Thymus (tissue), 11 donors: ENCODE results near the gene C11orf52. TPM values are rescaled to one million over a fixed set of nuclear protein-coding genes. Genes with fewer than 3 reads are reported as not detected.
"Not testable (repeated sequence)": the region's sequence is repeated elsewhere in the genome, so short reads cannot be mapped to it uniquely, and the experiment has no call there.

ENCODE experiments used
- DNase-seq, 9 donors: peaks; one replicate each; pipeline ENCODE4 v3.0.0-alpha.2; 2013; ENCODE audit warnings: low spot score in 9 of 9, low read depth in 6 of 9, missing footprints in 1 of 9
- H3K27ac ChIP-seq, 2 donors: one replicate each; pipeline ENCODE4 v1.5.1; 2013; ENCODE audit warnings: control low read depth in 1 of 2, low read depth in 1 of 2, low read length in 1 of 2, mild to moderate bottlenecking in 1 of 2, moderate library complexity in 1 of 2
- H3K27me3 ChIP-seq, 2 donors: one replicate each; pipeline ENCODE4 v1.5.1; 2013; ENCODE audit warnings: low read length in 1 of 2; ENCODE audit not compliant: control insufficient read depth in 2 of 2, insufficient read depth in 1 of 2
- H3K36me3 ChIP-seq, 2 donors: one replicate each; pipeline ENCODE4 v1.5.1; 2013; ENCODE audit warnings: low read length in 1 of 2, mild to moderate bottlenecking in 1 of 2, moderate library complexity in 1 of 2; ENCODE audit not compliant: control insufficient read depth in 2 of 2, insufficient read depth in 2 of 2
- H3K4me1 ChIP-seq, 2 donors: one replicate each; pipeline ENCODE4 v1.5.1; 2013; ENCODE audit warnings: low read length in 2 of 2; ENCODE audit not compliant: control insufficient read depth in 2 of 2, insufficient read depth in 2 of 2
- H3K4me3 ChIP-seq, 2 donors: one replicate each; pipeline ENCODE4 v1.5.1; 2013; ENCODE audit warnings: low read length in 2 of 2, control low read depth in 1 of 2, mild to moderate bottlenecking in 1 of 2
- H3K9me3 ChIP-seq, 2 donors: one replicate each; pipeline ENCODE4 v1.5.1; 2013; ENCODE audit warnings: low read length in 1 of 2, mild to moderate bottlenecking in 1 of 2; ENCODE audit not compliant: control insufficient read depth in 2 of 2, insufficient read depth in 1 of 2
- WGBS: extraction: QIAGEN DNeasy Blood & Tissue Kit; methylation state at CpG from one replicate; pipeline ENCODE4 v1.1.7; 2013; 5-methylcytosine and 5-hydroxymethylcytosine counted together
- polyA plus RNA-seq: library from polyadenylated mRNA; stranded (reverse); fragments of 200-250 nt; gene quantifications from one replicate; pipeline ENCODE4 v1.2.3, GENCODE V29; 2013
- total RNA-seq: library from RNA; stranded (reverse); fragments of 120-200 nt; gene quantifications from one replicate; pipeline ENCODE4 v1.2.4, GENCODE V29; 2013
- donor health status: healthy.

C11orf52 gene
- total and polyA plus RNA-seq, 2 donors = 1.3 to 3.6 TPM

GRCh38 chr11:111882202-111882601 lies 36.5 kb upstream of the C11orf52 start:
- DNase-seq = no peak
- Histone ChIP-seq H3K27ac (no peak overlapping the region), H3K27me3 (no peaks in the 10 kb centered on the region), H3K4me3 (no peak overlapping the region), H3K9me3 (no peaks in the 10 kb centered on the region), H3K4me1 (peaks cover 5 to 8% of the 10 kb centered on the region in 2 donors), H3K36me3 (no peaks in the 10 kb centered on the region)
- 96% methylated on average over 5 of the region's 5 CpGs for WGBS

GRCh38 chr11:111885053-111885452 lies 33.7 kb upstream of the C11orf52 start:
- 87% methylated on average over 4 of the region's 4 CpGs for WGBS
- not testable (repeated sequence) for H3K27me3 ChIP-seq, H3K36me3 ChIP-seq, H3K27ac ChIP-seq, DNase-seq, H3K4me3 ChIP-seq, H3K4me1 ChIP-seq, H3K9me3 ChIP-seq

- Histone ChIP-seq H3K4me1 (no peaks in the 10 kb centered on the region), H3K9me3 (no peaks in the 10 kb centered on the region), H3K27ac (no peak overlapping the region), H3K4me3 (no peak overlapping the region), H3K36me3 (no peaks in the 10 kb centered on the region), H3K27me3 (no peaks in the 10 kb centered on the region)
- 97% methylated on average over 4 of the region's 4 CpGs for WGBS
- no peak for DNase-seq
Observed at GRCh38 chr11:111886032-111886431, 32.7 kb upstream of the C11orf52 start.

- Histone ChIP-seq H3K36me3 (no peaks in the 10 kb centered on the region), H3K27me3 (no peaks in the 10 kb centered on the region), H3K27ac (no peak overlapping the region), H3K4me1 (no peaks in the 10 kb centered on the region), H3K9me3 (no peaks in the 10 kb centered on the region), H3K4me3 (no peak overlapping the region)
- WGBS = 95% methylated on average over 2 of the region's 2 CpGs
- DNase-seq = no peak
Observed at GRCh38 chr11:111886844-111887243, 31.9 kb upstream of the C11orf52 start.

GRCh38 chr11:111905411-111905810 lies 13.3 kb upstream of the C11orf52 start:
- H3K4me1 ChIP-seq = no peaks in the 10 kb centered on the region
- no peak for DNase-seq
- 77% methylated on average over 2 of the region's 2 CpGs for WGBS
- no peak overlapping the region for H3K4me3 ChIP-seq
- peaks cover 0 to 6% of the 10 kb centered on the region in 2 donors for H3K27me3 ChIP-seq
- H3K9me3 ChIP-seq = no peaks in the 10 kb centered on the region
- H3K27ac ChIP-seq = no peak overlapping the region
- H3K36me3 ChIP-seq = no peaks in the 10 kb centered on the region

- no peak for DNase-seq
- Histone ChIP-seq H3K4me3 (no peak overlapping the region), H3K27me3 (peaks cover 0 to 19% of the 10 kb centered on the region in 2 donors), H3K27ac (no peak overlapping the region), H3K4me1 (no peaks in the 10 kb centered on the region), H3K9me3 (no peaks in the 10 kb centered on the region), H3K36me3 (no peaks in the 10 kb centered on the region)
- WGBS = 86% methylated on average over 1 of the region's 1 CpG
Observed at GRCh38 chr11:111906680-111907079, 12.0 kb upstream of the C11orf52 start.

- peaks cover 9 to 40% of the 10 kb centered on the region in 2 donors for H3K27me3 ChIP-seq
- H3K27ac ChIP-seq = no peak overlapping the region
- no peaks in the 10 kb centered on the region for H3K9me3 ChIP-seq
- WGBS = 89% methylated on average over 5 of the region's 5 CpGs
- H3K4me1 ChIP-seq = peaks cover 0 to 7% of the 10 kb centered on the region in 2 donors
- DNase-seq = no peak
- no peak overlapping the region for H3K4me3 ChIP-seq
- H3K36me3 ChIP-seq = no peaks in the 10 kb centered on the region
Observed at GRCh38 chr11:111908639-111909305, 9.9 kb upstream of the C11orf52 start.

GRCh38 chr11:111909378-111909777 lies 9.3 kb upstream of the C11orf52 start:
- 95% methylated on average over 5 of the region's 5 CpGs for WGBS

GRCh38 chr11:111910676-111911562 lies 7.8 kb upstream of the C11orf52 start:
- Histone ChIP-seq H3K4me1 (peaks cover 0 to 7% of the 10 kb centered on the region in 2 donors), H3K27me3 (peaks cover 9 to 53% of the 10 kb centered on the region in 2 donors), H3K4me3 (no peak overlapping the region), H3K36me3 (no peaks in the 10 kb centered on the region), H3K9me3 (no peaks in the 10 kb centered on the region), H3K27ac (peak overlapping the region in 1 of 2 donors; percentile 2)
- WGBS = 85% methylated on average over 9 of the region's 9 CpGs
- DNase-seq = no peak

More at GRCh38 chr11:111909378-111909777, 9.3 kb upstream of the C11orf52 start:
- H3K36me3 ChIP-seq = no peaks in the 10 kb centered on the region
- H3K27me3 ChIP-seq = peaks cover 9 to 46% of the 10 kb centered on the region in 2 donors
- no peak overlapping the region for H3K27ac ChIP-seq
- H3K4me1 ChIP-seq = peaks cover 0 to 7% of the 10 kb centered on the region in 2 donors
- no peak for DNase-seq
- no peak overlapping the region for H3K4me3 ChIP-seq
- H3K9me3 ChIP-seq = no peaks in the 10 kb centered on the region
